Sigmoid colon (tissue), 7 donors: ENCODE results near the gene PRSS57. TPM values are rescaled to one million over a fixed set of nuclear protein-coding genes. Genes with fewer than 3 reads are reported as not detected.

Experiments
- DNase-seq: peaks from one replicate; pipeline ENCODE4 v3.0.0-alpha.2; 2019
- H3K27ac ChIP-seq, 4 donors: fragments of 200-600 bp; sonication (generic); one replicate each; pipeline ENCODE4 v1.5.1; 2016 to 2019; ENCODE audit warnings: mild to moderate bottlenecking in 1 of 4
- H3K27me3 ChIP-seq, 3 donors: fragments of 200-600 bp; sonication (generic); one replicate each; pipeline ENCODE4 v1.5.1; 2019; ENCODE audit warnings: mild to moderate bottlenecking in 1 of 3
- H3K36me3 ChIP-seq, 4 donors: fragments of 200-600 bp; sonication (generic); one replicate each; pipeline ENCODE4 v1.5.1; 2016 to 2019
- H3K4me1 ChIP-seq, 4 donors: fragments of 200-600 bp; sonication (generic); one replicate each; pipeline ENCODE4 v1.5.1; 2017 to 2019
- H3K4me3 ChIP-seq, 4 donors: fragments of 200-600 bp; sonication (generic); one replicate each; pipeline ENCODE4 v1.5.1; 2017 to 2019; ENCODE audit warnings: mild to moderate bottlenecking in 2 of 4, moderate library complexity in 1 of 4
- H3K9me3 ChIP-seq, 4 donors: fragments of 200-600 bp in 3 of 4; sonication (generic) in 3 of 4; one replicate each; pipeline versions ENCODE4 v1.5.1 to v1.6.1; 2013 to 2019
- EP300 ChIP-seq, 4 donors: sonication (generic); formaldehyde crosslinking; IDR thresholded peaks; one replicate each; pipeline ENCODE4 v1.6.1; 2017; ENCODE audit warnings: antibody characterized with exemption in 4 of 4
- POLR2A ChIP-seq, 2 donors: fragments of 450-650 bp; IDR thresholded peaks; one replicate each; pipeline ENCODE4 v1.6.1; 2016; ENCODE audit warnings: antibody characterized with exemption in 2 of 2, mild to moderate bottlenecking in 2 of 2, moderate library complexity in 2 of 2
- POLR2AphosphoS5 ChIP-seq, 4 donors: sonication (generic); formaldehyde crosslinking; IDR thresholded peaks; one replicate each; pipeline ENCODE4 v1.6.1; 2017; ENCODE audit warnings: antibody characterized with exemption in 4 of 4
- WGBS, 2 donors: extraction: QIAGEN DNeasy Blood & Tissue Kit; methylation state at CpG; one replicate each; pipeline ENCODE4 v1.1.7; 2013; 5-methylcytosine and 5-hydroxymethylcytosine counted together
- intact Hi-C: fragments of 100-400 bp; cut with DNase I; formaldehyde crosslinking; loops from one replicate; pipeline ENCODE4 v1.15.1; 2023
- polyA plus RNA-seq, 3 donors: library from polyadenylated mRNA; stranded (reverse); fragments of 200-250 nt; gene quantifications; one replicate each; pipeline ENCODE4 v1.2.3, GENCODE V29; 2013
- total RNA-seq, 4 donors: library from RNA; depleted of rRNA; stranded (reverse); fragments of >200 nt; gene quantifications; one replicate each; pipeline ENCODE4 v1.1.0, GENCODE V29; 2016
- TF ChIP-seq, protein P1 (sequence below), 4 experiments: fragments of 450-650 bp in 3 of 4; fragments of 200-600 bp in 1 of 4; IDR thresholded peaks; one replicate each; pipeline ENCODE4 v1.5.1; 2016 to 2019; ENCODE audit warnings: antibody characterized with exemption in 4 of 4, mild to moderate bottlenecking in 3 of 4, moderate library complexity in 2 of 4
- donor health status: healthy with polysubstance abuse.
- donor health status: Bipolar disorder and iron deficiency.
- donor health status: healthy.

Gene PRSS57
- total and polyA plus RNA-seq, 7 donors = 0.15 TPM; not detected in 6

DNA sequence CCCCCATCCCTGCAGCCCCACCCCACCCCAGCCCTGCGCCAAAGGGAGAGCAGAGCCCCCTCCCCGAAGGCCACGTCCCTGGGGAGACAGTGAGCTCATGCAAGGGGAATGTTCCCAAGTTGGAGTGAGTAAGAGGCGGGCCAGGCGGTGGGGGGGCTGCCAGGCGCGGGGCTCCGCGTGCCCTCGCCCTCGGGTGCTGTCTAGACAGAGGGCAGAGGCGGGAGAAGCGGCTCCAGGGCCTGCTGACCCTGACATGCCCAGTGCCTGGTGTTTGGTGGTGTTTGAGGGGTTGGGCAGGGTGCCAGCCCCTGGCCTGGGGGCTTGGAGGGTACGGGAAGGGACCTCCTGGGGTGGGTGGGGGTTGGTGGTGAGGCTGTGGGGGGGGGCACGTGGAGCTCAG is 18.1 kb downstream of the PRSS57 start:
- intact Hi-C loops = loop anchor here (5.0 kb wide), 1 partner anchor 425 kb away; the partner anchor contains the start of gene GPX4
- H3K27me3 ChIP-seq = no peaks in the 10 kb centered on the region
- peaks cover 0 to 7% (median 0%) of the 10 kb centered on the region in 4 donors for H3K36me3 ChIP-seq
- TF ChIP-seq POLR2AphosphoS5 (IDR thresholded peaks at IDR 0.05) (peak; percentile 69 to 90 (median 74)), EP300 (IDR thresholded peaks at IDR 0.05) (peak in 2 of 4 donors; percentile 64 to 89), POLR2A (IDR thresholded peaks at IDR 0.05) (no peak)
- TF ChIP-seq, protein P1, sequence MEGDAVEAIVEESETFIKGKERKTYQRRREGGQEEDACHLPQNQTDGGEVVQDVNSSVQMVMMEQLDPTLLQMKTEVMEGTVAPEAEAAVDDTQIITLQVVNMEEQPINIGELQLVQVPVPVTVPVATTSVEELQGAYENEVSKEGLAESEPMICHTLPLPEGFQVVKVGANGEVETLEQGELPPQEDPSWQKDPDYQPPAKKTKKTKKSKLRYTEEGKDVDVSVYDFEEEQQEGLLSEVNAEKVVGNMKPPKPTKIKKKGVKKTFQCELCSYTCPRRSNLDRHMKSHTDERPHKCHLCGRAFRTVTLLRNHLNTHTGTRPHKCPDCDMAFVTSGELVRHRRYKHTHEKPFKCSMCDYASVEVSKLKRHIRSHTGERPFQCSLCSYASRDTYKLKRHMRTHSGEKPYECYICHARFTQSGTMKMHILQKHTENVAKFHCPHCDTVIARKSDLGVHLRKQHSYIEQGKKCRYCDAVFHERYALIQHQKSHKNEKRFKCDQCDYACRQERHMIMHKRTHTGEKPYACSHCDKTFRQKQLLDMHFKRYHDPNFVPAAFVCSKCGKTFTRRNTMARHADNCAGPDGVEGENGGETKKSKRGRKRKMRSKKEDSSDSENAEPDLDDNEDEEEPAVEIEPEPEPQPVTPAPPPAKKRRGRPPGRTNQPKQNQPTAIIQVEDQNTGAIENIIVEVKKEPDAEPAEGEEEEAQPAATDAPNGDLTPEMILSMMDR (IDR thresholded peaks at IDR 0.05) = no peak
- H3K4me3 ChIP-seq = peak overlapping the region; percentile 42 to 80 (median 59)
- peak; percentile 94 for DNase-seq
- no peaks in the 10 kb centered on the region for H3K9me3 ChIP-seq
- H3K4me1 ChIP-seq = peaks cover 0 to 51% (median 44%) of the 10 kb centered on the region in 4 donors
- H3K27ac ChIP-seq = peak overlapping the region; percentile 87 to 100 (median 98)
- 5 to 23% methylated on average over 15 of the region's 15 CpGs for WGBS, 2 donors

DNA sequence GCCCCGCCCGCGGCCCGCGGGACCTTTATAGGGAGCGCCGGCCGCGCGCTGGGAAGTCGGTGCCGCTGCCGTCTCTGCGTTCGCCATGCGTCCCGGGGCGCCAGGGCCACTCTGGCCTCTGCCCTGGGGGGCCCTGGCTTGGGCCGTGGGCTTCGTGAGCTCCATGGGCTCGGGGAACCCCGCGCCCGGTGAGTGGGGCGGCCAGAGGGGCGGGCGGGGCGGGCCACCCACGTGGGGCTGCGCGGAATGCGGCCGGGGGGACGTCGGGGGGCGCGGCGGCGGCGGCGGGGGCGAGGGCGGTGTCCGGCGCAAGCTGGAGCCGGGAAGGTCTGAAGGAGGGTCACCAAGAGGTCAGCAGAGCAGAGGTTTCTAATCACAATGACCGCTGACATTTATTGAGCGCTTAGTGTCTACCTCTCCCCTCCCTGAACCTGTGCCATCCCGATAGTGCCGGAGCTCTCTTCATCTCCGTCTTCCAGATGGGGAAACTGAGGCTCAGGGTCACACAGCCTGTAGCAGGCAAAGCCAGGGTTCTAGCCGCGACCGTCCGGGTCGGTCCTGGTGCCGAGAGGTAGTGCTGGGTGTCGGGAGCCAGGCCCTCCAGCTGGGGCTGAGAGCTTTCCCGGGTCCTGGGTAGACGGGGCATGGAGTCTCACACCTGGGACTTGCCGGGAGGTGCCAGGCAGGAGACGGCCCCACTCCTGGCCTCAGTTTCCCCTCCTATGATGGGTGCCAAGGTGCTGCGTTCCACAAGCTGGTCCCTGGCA is 18.7 kb downstream of the PRSS57 start, which contains the start of gene FSTL3:
Gene FSTL3, plus strand, starts transcription at position 54 of the 767 bp plus-strand sequence. Its CDS starts 32 bp downstream, at position 86.
- Histone ChIP-seq H3K4me3 (peak within 1 kb of the TSS; percentile 42 to 80 (median 59)), H3K27me3 (no peaks in the 10 kb centered on the region), H3K36me3 (peaks cover 0 to 2% (median 0%) of the 10 kb centered on the region in 4 donors), H3K9me3 (no peaks in the 10 kb centered on the region), H3K4me1 (peaks cover 0 to 50% (median 44%) of the 10 kb centered on the region in 4 donors), H3K27ac (peak within 1 kb of the TSS; percentile 87 to 100 (median 98))
- 3 to 10% methylated on average over 63 of the region's 63 CpGs for WGBS, 2 donors
- intact Hi-C loops = loop anchor here (5.0 kb wide), 1 partner anchor 426 kb away; the partner anchor contains the start of gene GPX4
- no peak for TF ChIP-seq EP300 (IDR thresholded peaks at IDR 0.05)
- TF ChIP-seq, protein P1 (IDR thresholded peaks at IDR 0.05) = no peak
- TF ChIP-seq POLR2AphosphoS5 (IDR thresholded peaks at IDR 0.05) = peak; percentile 82 to 90 (median 88)
- TF ChIP-seq POLR2A (IDR thresholded peaks at IDR 0.05) = peak in 1 of 2 donors; percentile 15
- DNase-seq = no peak

DNA sequence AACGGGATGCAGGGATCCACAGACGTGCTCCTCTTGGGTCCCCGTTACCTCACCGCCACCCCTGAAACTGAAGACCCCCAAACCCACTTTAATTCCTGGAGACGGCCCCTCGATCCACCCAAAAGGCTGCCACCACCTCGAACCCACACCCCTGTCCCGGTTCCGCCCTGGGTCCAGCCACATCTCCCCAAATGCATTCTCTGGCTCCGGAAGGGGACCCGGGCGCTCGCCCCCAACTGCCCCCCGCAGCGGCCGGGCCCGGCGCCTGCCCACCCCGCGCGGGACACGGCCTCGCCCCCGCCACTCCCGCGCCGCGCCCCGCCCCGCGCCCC is 19.3 kb downstream of the PRSS57 start:
- DNase-seq = no peak
- intact Hi-C loops = loop anchor here (5.0 kb wide), 1 partner anchor 426 kb away; the partner anchor contains the start of gene GPX4
- no peaks in the 10 kb centered on the region for H3K9me3 ChIP-seq
- 2 to 10% methylated on average over 31 of the region's 31 CpGs for WGBS, 2 donors
- H3K36me3 ChIP-seq = no peaks in the 10 kb centered on the region
- H3K4me1 ChIP-seq = peaks cover 0 to 45% (median 42%) of the 10 kb centered on the region in 4 donors
- H3K27me3 ChIP-seq = no peaks in the 10 kb centered on the region
- no peak for TF ChIP-seq POLR2A (IDR thresholded peaks at IDR 0.05)
- TF ChIP-seq EP300 (IDR thresholded peaks at IDR 0.05) = no peak
- no peak for TF ChIP-seq POLR2AphosphoS5 (IDR thresholded peaks at IDR 0.05)
- TF ChIP-seq, protein P1 (IDR thresholded peaks at IDR 0.05) = no peak
- H3K4me3 ChIP-seq = peak overlapping the region; percentile 12 to 80 (median 59)
- peak overlapping the region; percentile 87 to 100 (median 98) for H3K27ac ChIP-seq

DNA sequence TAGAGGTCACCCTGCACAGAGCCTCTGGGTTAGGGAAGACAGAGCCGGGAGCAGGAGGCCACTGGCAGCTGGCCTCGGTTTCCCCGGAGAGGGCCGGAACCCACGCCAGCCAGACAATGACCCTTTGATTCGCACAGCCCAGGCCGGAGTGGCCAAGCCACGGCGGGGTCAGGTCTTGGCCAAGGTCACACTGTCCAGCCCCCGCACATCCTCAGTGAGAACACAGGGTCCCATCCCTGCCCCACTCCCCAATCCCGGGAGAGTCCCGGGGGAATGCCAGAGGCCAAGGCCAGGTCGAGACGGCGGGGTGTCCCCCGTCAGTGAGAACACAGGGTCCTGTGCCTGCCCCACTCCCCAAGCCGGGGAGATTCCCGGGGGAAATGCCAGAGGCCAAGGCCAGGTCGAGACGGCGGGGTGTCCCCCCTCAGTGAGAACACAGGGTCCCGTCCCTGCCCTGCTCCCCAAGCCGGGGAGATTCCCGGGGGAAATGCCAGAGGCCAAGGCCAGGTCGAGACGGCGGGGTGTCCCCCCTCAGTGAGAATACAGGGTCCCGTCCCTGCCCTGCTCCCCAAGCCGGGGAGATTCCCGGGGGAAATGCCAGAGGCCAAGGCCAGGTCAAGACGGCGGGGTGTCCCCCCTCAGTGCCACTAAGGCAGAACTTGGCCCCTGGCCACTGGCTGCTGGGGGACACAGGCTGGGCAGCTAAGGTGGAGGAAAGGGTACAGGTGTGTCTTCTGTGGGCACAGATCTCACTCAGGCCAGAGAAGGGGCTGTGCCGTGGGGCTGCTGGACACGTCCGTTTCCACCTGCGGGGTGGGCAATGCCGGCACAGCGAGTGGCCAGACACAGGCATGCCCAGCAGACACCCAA is 20.7 kb downstream of the PRSS57 start:
- 51 to 71% methylated on average over 38 of the region's 38 CpGs for WGBS, 2 donors
- no peaks in the 10 kb centered on the region for H3K36me3 ChIP-seq
- intact Hi-C loops = loop anchor here (5.0 kb wide), 1 partner anchor 428 kb away; the partner anchor contains the start of gene GPX4
- H3K4me1 ChIP-seq = peaks cover 0 to 39% (median 38%) of the 10 kb centered on the region in 4 donors
- no peaks in the 10 kb centered on the region for H3K27me3 ChIP-seq
- no peak for TF ChIP-seq EP300 (IDR thresholded peaks at IDR 0.05)
- peak in 1 of 4 donors; percentile 6 for TF ChIP-seq POLR2AphosphoS5 (IDR thresholded peaks at IDR 0.05)
- no peak for DNase-seq
- peak overlapping the region; percentile 87 to 100 (median 98) for H3K27ac ChIP-seq
- no peaks in the 10 kb centered on the region for H3K9me3 ChIP-seq
- H3K4me3 ChIP-seq = no peak overlapping the region
